Measurements from ENCODE around the gene CEP350.

Gene CEP350

DNA sequence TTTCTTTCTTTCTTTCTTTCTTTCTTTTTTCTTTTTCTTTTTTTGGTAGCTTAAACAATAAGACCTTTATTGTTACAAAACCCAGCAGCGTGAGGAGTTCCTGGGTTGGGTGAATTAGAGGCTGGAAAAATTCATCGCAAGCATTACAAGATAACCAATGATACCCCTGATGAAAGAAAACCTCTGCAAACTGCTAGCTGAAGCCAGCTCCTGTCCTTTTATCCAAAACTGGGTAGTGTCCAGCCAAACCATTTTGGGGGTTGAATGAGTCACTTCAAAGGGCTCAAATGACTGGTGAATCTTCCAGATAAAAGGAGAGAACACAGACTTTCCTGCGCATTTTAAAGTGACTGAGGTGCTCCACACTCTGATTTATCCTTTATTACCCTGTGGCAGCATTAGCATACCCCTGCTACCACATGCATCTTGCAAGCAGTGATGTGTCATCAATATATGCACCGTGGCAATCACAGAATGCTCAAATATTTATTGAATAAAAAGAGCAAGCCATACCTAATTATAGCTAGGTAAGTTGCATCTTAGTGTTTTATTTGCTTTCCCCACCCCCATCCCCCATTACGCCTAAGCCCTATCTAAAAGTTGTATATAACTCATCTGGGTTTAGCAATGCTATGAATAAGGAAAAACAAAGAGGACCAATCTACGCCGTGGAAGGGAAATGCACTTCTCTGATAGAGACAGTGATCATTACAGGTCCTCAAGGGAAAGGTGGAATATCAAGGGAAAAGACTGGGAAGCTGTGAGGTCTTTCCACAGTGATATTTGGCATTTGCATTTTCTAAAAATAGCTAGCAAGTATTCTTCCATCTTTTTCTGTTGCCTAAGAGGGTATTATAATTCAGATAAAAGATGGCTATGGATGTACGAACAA is 32.4 kb upstream of the CEP350 start:
- no peak for TF ChIP-seq CTCF (conservative IDR thresholded peaks at IDR 0.05)
- no peak overlapping the region for H3K27ac ChIP-seq

GRCh38 chr1:179923029-179923428 is 31.6 kb upstream of the CEP350 start:
- no peak for TF ChIP-seq CTCF (conservative IDR thresholded peaks at IDR 0.05)
- no peak overlapping the region for H3K27ac ChIP-seq

DNA sequence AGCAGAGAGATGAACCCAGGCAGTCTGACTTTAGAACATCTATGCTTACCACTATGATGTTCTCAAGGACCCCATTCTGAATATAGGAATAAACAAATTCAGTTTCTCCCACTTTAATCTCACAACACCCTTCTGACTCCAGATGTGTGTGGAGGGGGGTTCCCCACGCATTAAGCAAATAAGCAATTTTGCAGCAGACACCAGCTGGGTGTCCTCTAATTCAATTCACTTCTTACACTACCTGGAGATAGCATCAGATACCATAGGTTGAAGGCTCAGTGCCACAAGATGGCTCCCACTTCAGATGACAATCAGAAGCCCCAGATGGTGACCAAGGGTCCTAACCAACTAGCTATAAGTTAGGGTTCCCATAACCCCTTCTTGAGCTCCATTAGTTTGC is 30.3 kb upstream of the CEP350 start:
- TF ChIP-seq CTCF (conservative IDR thresholded peaks at IDR 0.05), result no peak
- no peak overlapping the region for H3K27ac ChIP-seq

DNA sequence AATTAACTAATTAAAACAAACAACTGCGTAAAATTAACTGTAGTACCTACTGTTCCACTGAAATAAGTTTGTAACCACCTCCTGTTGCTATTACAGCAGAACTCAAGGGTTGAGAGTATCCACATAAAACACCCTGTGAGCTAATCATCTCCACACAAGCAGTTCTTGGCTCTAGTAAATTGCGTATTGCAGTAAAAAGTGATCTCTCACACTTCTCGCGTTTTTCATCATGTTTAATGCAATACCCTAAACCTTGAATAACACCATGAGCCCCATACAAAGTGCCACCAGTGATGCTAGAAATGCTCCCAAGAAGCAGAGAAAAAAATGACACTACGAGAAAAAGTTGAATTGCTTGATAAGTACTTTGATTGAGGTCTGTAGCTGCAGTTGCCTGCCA is 29.3 kb upstream of the CEP350 start:
- H3K27ac ChIP-seq, result no peak overlapping the region

DNA sequence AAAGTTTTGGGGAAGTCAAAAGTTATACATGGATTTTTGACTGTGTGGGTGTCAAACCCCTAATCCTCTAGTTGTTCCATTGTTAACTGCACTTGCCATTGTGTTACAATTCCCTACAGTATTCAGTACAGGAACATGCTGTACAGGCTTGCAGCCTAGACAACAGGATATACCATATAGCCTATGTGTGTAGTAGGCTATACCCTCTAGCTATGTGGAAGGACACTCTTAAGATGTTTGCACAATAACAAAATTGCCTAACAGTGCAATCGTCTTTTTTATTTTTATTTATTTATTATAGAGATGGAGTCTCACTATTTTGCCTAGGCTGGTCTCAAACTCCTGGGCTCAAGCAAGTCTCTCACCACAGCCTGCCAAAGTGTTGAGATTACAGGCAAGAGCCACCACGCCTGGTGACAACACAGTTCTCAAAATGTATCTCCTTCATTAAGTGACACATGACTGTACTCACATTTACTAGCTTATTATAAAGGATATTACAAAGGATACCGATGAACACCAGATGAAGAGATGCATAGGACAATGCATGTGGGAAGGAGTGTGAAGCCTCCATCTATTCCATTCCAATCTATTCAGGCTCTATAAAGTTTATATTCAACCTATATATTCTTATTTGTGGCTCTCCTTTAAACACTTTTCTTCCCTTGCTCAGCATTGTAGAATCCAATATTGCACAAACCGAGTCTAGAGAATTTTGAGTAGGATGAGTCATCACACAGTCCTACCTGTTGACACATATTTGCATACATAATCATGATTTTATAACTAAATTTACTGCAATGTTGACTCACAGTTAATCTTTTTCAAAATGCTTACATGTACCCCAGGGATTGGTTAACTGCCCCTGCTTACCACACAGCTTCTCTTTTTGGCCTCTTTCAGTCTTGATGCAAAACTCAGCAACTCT is 28.4 kb upstream of the CEP350 start:
- no peak for TF ChIP-seq CTCF (conservative IDR thresholded peaks at IDR 0.05)
- no peak overlapping the region for H3K27ac ChIP-seq

More for the DNA sequence above, 29.3 kb upstream of the CEP350 start:
- TF ChIP-seq CTCF (conservative IDR thresholded peaks at IDR 0.05), result no peak

DNA sequence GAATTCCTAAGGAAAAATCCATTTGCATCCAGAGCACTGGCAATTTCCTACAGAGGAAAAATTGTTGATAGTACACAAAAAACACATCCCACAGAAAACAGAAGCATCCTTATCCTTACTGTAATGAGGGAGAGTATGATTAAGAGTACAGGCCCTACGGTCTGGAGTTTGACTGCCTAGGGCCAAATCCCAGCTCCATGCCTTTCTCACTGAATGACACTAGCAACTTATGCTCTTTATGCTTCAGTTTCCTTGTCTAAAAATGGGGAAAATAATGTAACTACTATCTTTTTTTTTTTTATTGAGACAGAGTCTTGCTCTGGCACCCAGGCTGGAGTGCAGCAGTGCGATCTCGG is 27.8 kb upstream of the CEP350 start:
- TF ChIP-seq CTCF (conservative IDR thresholded peaks at IDR 0.05), result no peak
- no peak overlapping the region for H3K27ac ChIP-seq
